Measurements from ENCODE around the gene CCDC157.

GRCh38 chr22:30413001-30413400, 56.2 kb downstream of the CCDC157 start:
- TF ChIP-seq CTCF (IDR thresholded peaks at IDR 0.05), result no peak
- TF ChIP-seq EP300 (IDR thresholded peaks at IDR 0.05), result no peak
- TF ChIP-seq POLR2A (IDR thresholded peaks at IDR 0.05), result no peak

Measured in gastroesophageal sphincter (tissue), 3 donors.